GM12874 (cell line): ENCODE results near the gene RD3L.
A peak's percentile ranks its signal among the peaks of the same experiment; 100 is the strongest.

Experiments used
- CTCF ChIP-seq: IDR thresholded peaks from 2 replicates; pipeline ENCODE4 v1.5.1; 2011; ENCODE audit warnings: low read depth, mild to moderate bottlenecking, control low read depth, low read length, moderate library complexity; ENCODE audit not compliant: insufficient read depth

The RD3L gene

GRCh38 chr14:103927566-103927965, 14.8 kb downstream of the RD3L start:
- TF ChIP-seq CTCF: no peak

DNA sequence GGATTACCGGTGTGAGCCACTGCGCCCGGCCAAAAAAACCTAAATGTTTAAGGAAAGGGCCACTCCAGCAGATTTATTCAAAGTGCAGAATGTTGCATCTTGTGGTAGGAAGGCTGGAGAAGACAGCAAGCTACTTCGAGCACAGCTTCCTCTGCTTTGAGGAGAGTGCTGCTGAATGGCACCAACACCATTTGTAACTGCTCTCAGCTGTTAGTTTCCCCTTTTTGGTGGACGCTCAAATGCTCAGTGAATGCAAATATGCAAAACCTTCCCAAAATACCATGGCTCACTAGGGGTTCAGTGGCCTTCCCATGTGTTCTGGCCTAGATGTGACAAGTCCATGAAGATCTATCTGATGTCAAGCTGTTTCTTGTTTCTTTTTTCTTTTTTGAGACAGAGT, 17.0 kb downstream of the RD3L start:
- TF ChIP-seq CTCF: no peak

GRCh38 chr14:103923863-103924262, 18.5 kb downstream of the RD3L start:
- no peak for TF ChIP-seq CTCF

DNA sequence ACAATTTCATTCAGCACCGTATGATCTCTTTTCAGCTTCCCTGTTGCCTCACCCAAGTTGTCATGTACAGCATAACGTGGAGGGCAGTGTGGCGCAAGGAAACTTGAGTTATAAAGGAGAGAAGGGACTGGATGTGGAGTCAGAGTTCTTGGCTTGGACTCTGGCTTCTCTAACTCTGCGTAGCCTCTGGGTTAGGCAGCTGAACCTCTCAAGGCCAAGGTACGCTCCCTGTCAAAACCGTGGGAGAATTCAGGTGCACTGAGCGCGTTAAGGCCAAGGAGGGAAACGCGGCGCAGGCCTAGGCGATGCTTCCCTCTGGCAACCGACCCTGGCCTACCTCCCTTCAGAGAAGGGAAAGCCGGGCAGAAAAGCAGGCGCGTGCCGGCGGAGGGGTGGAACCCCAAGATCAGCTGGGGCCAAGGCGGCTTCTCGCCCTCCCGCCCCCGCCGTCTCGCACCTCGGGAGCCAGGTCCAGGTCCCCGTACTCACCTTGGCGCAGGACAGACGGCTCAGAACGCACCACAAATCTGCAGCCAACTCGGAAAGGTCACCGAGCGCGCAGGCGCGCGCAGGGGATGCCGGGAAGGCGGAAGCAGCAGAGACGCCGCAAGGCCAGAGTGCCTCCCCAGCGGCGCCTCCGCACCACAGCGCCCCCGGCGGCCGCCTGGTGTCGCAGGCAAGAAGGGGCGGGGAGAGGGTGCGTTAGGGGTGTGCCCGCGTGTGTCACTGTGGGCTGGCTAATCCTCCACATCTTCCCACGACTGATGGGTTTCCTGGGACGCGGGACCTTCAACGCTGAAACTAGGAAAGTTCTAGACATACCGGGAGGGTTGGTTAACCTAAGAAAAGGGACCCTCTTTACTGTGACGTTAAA, 21.1 kb downstream of the RD3L start:
- TF ChIP-seq CTCF: peak; percentile 99

GRCh38 chr14:103916636-103917262, 25.6 kb downstream of the RD3L start:
- TF ChIP-seq CTCF: no peak

DNA sequence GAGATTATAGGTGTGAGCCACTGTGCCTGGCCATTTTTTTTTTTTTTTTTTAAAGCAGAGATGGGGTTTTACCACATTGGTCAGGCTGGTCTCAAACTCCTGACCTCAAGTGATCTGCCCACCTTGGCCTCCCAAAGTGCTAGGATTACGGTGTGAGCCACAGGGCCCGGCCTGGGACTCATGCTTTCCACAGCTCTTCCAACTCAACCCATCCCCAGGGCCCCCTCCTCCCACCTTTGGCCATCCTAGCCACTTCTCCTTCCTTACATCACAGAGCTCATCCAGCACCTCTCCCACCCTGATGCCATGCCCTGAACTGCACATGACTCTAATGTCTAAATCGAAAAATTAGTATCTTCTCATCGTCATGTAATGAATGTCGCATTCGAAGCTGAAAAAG, 26.7 kb downstream of the RD3L start:
- TF ChIP-seq CTCF: no peak

GRCh38 chr14:103910984-103911383, 31.3 kb downstream of the RD3L start:
- no peak for TF ChIP-seq CTCF
